Adrenal gland (tissue), 12 donors: ENCODE data around the gene SERINC2. TPM values are rescaled to one million over a fixed set of nuclear protein-coding genes. Genes with fewer than 3 reads are reported as not detected.

ENCODE experiments used
- DNase-seq, 7 donors: peaks; one replicate each; pipeline ENCODE4 v3.0.0-alpha.2; 2019 to 2020
- H3K27ac ChIP-seq, 5 donors: fragments of 200-600 bp; sonication (generic) in 4 of 5; 1 replicate in 3 of 5; 2 replicates in 2 of 5; pipeline versions ENCODE4 v1.5.1 to v1.8.0; 2016 to 2020; ENCODE audit warnings: mild to moderate bottlenecking in 1 of 5
- H3K27me3 ChIP-seq: fragments of 200-600 bp; 2 replicates; pipeline ENCODE4 v1.8.0; 2021
- H3K36me3 ChIP-seq, 2 donors: fragments of 200-600 bp; replicated peaks in 1 of 2; 1 replicate in 1 of 2; 2 replicates in 1 of 2; pipeline versions ENCODE4 v1.5.1 to v1.8.0; 2018 to 2022
- H3K4me1 ChIP-seq, 2 donors: fragments of 200-600 bp; replicated peaks in 1 of 2; 1 replicate in 1 of 2; 2 replicates in 1 of 2; pipeline versions ENCODE4 v1.5.1 to v1.8.0; 2018 to 2021
- H3K4me3 ChIP-seq, 4 donors: fragments of 200-600 bp; sonication (generic) in 3 of 4; one replicate each; pipeline ENCODE4 v1.5.1; 2016 to 2018
- H3K9me3 ChIP-seq, 3 donors: fragments of 200-600 bp; sonication (generic) in 1 of 3; replicated peaks in 1 of 3; 1 replicate in 2 of 3; 2 replicates in 1 of 3; pipeline versions ENCODE4 v1.5.1 to v1.8.0; 2016 to 2021
- CTCF ChIP-seq, 6 experiments: fragments of 450-650 bp in 4 of 6; fragments of 200-600 bp in 2 of 6; sonication (generic) in 1 of 6; IDR thresholded peaks; 1 replicate in 5 of 6; 2 replicates in 1 of 6; pipeline versions ENCODE4 v1.5.1 to v1.8.0; 2016 to 2021; ENCODE audit warnings: antibody characterized with exemption in 6 of 6, mild to moderate bottlenecking in 2 of 6, moderate library complexity in 1 of 6
- POLR2A ChIP-seq, 2 donors: fragments of 450-650 bp; IDR thresholded peaks; one replicate each; pipeline ENCODE4 v1.6.1; 2017; ENCODE audit warnings: antibody characterized with exemption in 2 of 2, mild to moderate bottlenecking in 2 of 2, moderate library complexity in 1 of 2
- WGBS, 4 donors: extraction: QIAGEN DNeasy Blood & Tissue Kit in 2 of 4; methylation state at CpG; one replicate each; pipeline versions ENCODE4 v1.1.5 to v1.1.7; 2013 to 2017; 5-methylcytosine and 5-hydroxymethylcytosine counted together
- intact Hi-C, 2 donors: fragments of 100-400 bp; cut with DNase I; formaldehyde crosslinking; loops; one replicate each; pipeline versions ENCODE4 v1.14.1 to v1.15.0; 2022 to 2023
- polyA plus RNA-seq, 3 donors: library from polyadenylated mRNA; stranded (reverse); fragments of 200-250 nt in 2 of 3; fragments of 350-450 nt in 1 of 3; fragmentation: Illumina TruSeq in 1 of 3; extraction: RNeasy Lipid Tissue Mini Kit (QIAGEN cat#74804) in 1 of 3; gene quantifications; one replicate each; pipeline ENCODE4 v1.2.3, GENCODE V29; 2013 to 2014
- total RNA-seq, 9 donors: library from RNA; depleted of rRNA in 4 of 9; stranded (reverse); fragments of >200 nt in 4 of 9; fragments of 120-200 nt in 1 of 9; fragmentation: NEBNext Ultra II Directional in 1 of 9; extraction: Animal tissue kit (Norgen Biotek cat#: 25700) in 1 of 9; gene quantifications; one replicate each; pipeline versions ENCODE4 v1.1.0 to v1.2.4, GENCODE V29; 2013 to 2023
- donor health status: healthy with polysubstance abuse.
- donor health status: Bipolar disorder and iron deficiency.
- donor health status: DM: yes; HTN: yes; CAD: no.
- donor health status: DM: no; HTN: no; CAD: no.
- donor health status: DM: no; HTN: no; CAD: no.
- donor health status: DM: yes; HTN: yes; CAD: no.

The SERINC2 gene
- total and polyA plus RNA-seq, 12 donors = 0.94 to 35.8 (median 19.2) TPM

GRCh38 chr1:31387612-31388011 is 25.4 kb upstream of the SERINC2 start:
- no peak for TF ChIP-seq CTCF (IDR thresholded peaks at IDR 0.05)
- no peak for TF ChIP-seq POLR2A (IDR thresholded peaks at IDR 0.05)
- Histone ChIP-seq H3K9me3 (no peaks in the 10 kb centered on the region), H3K27me3 (no peaks in the 10 kb centered on the region), H3K36me3 (no peaks in the 10 kb centered on the region), H3K27ac (no peak overlapping the region), H3K4me1 (peaks cover 0 to 2% of the 10 kb centered on the region in 2 donors), H3K4me3 (no peak overlapping the region)
- intact Hi-C loops = no loop called here
- 67 to 75% (median 73%) methylated on average over 10 of the region's 10 CpGs for WGBS, 4 donors
- no peak for DNase-seq

- no peaks in the 10 kb centered on the region for H3K36me3 ChIP-seq
- H3K27me3 ChIP-seq = no peaks in the 10 kb centered on the region
- H3K4me1 ChIP-seq = peaks cover 4% of the 10 kb centered on the region in 2 donors
- WGBS, 4 donors = 92 to 95% (median 93%) methylated on average over 7 of the region's 7 CpGs
- H3K4me3 ChIP-seq = no peak overlapping the region
- H3K27ac ChIP-seq = no peak overlapping the region
- no peak for DNase-seq
- TF ChIP-seq POLR2A (IDR thresholded peaks at IDR 0.05) (no peak), CTCF (IDR thresholded peaks at IDR 0.05) (no peak)
- no peaks in the 10 kb centered on the region for H3K9me3 ChIP-seq
- intact Hi-C loops = no loop called here
Measured at GRCh38 chr1:31389616-31390015, 23.4 kb upstream of the SERINC2 start.

GRCh38 chr1:31390071-31390470 is 22.9 kb upstream of the SERINC2 start:
- Histone ChIP-seq H3K4me3 (no peak overlapping the region), H3K27ac (no peak overlapping the region), H3K9me3 (no peaks in the 10 kb centered on the region), H3K4me1 (peaks cover 4 to 8% of the 10 kb centered on the region in 2 donors), H3K27me3 (no peaks in the 10 kb centered on the region), H3K36me3 (no peaks in the 10 kb centered on the region)
- 89 to 97% (median 93%) methylated on average over 4 to 7 of the region's 7 CpGs for WGBS, 4 donors
- DNase-seq = no peak
- TF ChIP-seq POLR2A (IDR thresholded peaks at IDR 0.05) = no peak
- TF ChIP-seq CTCF (IDR thresholded peaks at IDR 0.05) = no peak
- intact Hi-C loops = no loop called here

- no peak overlapping the region for H3K27ac ChIP-seq
- H3K36me3 ChIP-seq = no peaks in the 10 kb centered on the region
- no peaks in the 10 kb centered on the region for H3K9me3 ChIP-seq
- TF ChIP-seq POLR2A (IDR thresholded peaks at IDR 0.05) = no peak
- TF ChIP-seq CTCF (IDR thresholded peaks at IDR 0.05) = no peak
- DNase-seq = no peak
- H3K4me3 ChIP-seq = no peak overlapping the region
- no peaks in the 10 kb centered on the region for H3K27me3 ChIP-seq
- H3K4me1 ChIP-seq = peaks cover 4 to 8% of the 10 kb centered on the region in 2 donors
- intact Hi-C loops = no loop called here
Measured at GRCh38 chr1:31393463-31393862, 19.6 kb upstream of the SERINC2 start.
